Measurements from ENCODE around the gene MT1HL1.

Gene MT1HL1

DNA sequence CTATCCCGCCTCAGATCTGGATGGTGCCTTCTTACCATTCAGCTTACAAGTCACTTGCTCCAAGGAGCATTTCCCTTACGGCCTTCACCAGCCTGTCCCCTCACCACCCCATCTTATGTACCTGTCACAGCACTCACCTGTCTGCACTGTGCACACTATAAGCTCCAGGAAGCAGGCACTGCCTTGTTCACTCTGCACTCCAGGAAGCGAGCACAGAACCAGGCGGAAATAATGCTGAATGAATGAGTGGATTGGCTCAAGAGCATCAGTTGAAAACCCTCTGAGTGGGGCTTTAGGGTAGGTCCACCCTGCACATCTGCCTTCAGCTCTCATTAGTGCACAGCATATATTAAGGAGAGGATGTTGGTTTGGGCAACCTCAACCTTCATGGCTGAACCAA lies 28.8 kb upstream of the MT1HL1 start:
- TF ChIP-seq GATA2 (IDR thresholded peaks at IDR 0.05; ENCODE audit: low read depth, low read length) (no peak), GATA3 (IDR thresholded peaks at IDR 0.05; ENCODE audit: low read depth, low read length) (no peak)

DNA sequence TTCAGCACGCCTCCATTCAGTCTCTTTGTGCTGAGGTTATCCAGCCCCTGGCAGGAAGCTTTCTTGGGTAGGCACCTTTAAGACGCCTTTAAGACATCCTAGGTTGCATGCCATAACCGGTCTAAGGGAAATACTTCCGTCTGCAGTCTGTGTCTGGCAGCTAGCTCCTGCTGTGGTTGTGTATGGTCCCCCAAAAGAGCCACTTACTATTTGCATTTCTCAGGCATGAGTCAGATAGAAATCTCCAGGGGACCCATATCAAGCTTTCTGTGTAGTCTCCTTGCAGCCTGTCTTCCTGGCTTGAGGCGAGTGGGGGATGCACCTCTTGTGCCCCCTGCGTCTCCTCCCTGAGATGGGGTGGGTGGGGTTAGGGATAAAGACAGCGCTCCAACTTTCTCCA lies 27.8 kb upstream of the MT1HL1 start:
- TF ChIP-seq GATA2 (IDR thresholded peaks at IDR 0.05; ENCODE audit: low read depth, low read length) (no peak), GATA3 (IDR thresholded peaks at IDR 0.05; ENCODE audit: low read depth, low read length) (no peak)

DNA sequence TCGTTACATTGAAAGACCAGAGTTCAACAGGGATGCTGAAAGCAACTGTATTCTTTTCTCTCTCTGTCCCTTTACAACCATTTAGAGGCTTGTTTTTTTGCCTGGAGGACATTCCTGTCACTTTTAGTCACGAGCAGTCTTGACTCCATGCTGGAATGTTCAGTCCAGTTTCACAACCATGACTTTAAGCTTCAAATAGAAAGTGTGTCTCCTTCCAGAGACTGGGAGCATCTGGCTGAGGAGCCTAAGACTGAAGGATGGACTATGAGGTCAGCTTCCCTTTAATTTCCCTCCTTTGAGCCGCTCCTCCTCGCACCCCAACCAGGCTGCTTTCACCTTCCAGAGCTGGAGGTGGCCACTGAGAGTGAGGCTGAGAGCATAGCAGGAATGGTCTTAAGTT lies 27.2 kb upstream of the MT1HL1 start:
- no peak for TF ChIP-seq GATA2 (IDR thresholded peaks at IDR 0.05; ENCODE audit: low read depth, low read length)
- no peak for TF ChIP-seq GATA3 (IDR thresholded peaks at IDR 0.05; ENCODE audit: low read depth, low read length)

DNA sequence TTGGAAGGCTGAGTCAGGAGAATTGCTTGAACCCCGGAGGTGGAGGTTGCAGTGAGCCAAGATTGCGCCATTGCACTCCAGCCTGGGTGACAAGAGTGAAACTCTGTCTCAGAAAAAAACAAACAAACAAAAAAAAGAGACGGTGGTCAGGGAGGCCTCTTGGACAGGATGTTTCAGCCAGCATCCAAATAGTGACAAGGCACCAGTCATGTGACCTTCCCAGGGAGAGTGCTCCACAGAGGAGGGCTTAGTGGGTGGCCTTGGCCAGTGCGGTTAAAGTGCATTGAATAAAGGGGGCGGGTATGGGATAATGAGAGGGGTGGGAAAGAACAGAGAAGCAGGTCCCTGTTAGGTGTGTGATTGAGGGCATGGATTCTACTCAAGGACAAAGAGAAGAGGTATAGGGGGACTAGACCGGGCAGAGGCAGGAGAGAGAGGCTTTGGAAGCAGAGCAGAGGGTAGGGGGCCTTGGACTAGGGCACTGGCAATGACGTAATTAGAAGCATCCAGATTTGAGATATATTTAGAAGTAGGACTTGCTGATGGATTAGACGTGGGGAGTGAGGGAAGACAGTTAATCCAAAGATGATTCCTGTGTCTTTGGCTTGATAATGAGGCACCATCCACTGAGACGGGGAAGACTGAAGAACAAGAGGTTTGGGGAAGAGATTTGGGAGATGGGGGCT lies 25.8 kb upstream of the MT1HL1 start:
- TF ChIP-seq GATA3 (IDR thresholded peaks at IDR 0.05; ENCODE audit: low read depth, low read length): no peak
- no peak for TF ChIP-seq GATA2 (IDR thresholded peaks at IDR 0.05; ENCODE audit: low read depth, low read length)

DNA sequence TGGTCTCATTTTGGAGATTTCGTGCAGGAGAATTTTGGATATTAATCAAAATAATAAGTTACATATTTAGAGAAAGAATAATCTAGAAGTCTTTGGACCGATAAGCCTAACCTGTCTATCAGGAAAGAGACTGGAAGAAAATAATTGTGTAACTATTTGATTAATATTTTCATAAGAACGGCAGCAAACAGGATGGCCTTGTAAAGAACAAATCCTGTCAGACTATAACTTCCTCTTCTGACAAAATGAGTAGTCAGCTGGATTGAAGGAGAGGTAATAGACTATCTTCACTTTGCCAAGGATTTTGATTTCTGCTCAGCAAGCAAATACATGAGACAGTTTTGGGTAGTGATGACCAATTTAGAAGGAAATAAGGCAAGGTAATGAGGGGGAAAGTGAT lies 25.0 kb upstream of the MT1HL1 start:
- no peak for TF ChIP-seq GATA2 (IDR thresholded peaks at IDR 0.05; ENCODE audit: low read depth, low read length)
- TF ChIP-seq GATA3 (IDR thresholded peaks at IDR 0.05; ENCODE audit: low read depth, low read length): no peak

DNA sequence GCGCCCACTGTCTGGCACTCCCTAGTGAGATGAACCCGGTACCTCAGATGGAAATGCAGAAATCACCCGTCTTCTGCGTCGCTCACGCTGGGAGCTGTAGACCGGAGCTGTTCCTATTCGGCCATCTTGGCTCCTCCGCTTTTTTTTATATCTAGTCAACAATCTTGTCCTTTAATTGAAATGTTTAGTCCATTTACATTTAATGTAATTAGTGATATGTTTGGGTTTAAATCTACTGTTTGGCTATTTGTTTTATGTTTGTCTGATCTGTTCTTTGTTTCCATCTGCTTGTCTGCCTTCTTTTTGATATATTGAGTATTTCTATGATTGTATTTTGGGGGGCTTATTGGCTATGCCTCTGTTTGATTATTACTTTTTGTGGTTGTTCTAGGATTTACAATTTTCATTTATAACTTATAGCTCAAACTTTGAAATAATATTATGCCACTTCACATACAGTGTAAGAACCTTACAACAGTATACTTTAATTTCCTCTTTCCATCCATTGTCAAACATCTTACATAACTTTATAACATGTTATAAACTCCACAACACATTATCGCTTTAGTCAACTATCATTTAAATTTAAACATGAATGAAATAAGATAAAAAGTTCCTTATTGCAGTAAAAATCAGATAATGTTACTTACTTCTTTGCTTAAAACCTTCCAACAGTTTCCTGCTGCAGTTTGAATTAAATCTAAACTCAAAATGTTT lies 21.3 kb upstream of the MT1HL1 start:
- no peak for TF ChIP-seq GATA2 (IDR thresholded peaks at IDR 0.05; ENCODE audit: low read depth, low read length)
- no peak for TF ChIP-seq GATA3 (IDR thresholded peaks at IDR 0.05; ENCODE audit: low read depth, low read length)

DNA sequence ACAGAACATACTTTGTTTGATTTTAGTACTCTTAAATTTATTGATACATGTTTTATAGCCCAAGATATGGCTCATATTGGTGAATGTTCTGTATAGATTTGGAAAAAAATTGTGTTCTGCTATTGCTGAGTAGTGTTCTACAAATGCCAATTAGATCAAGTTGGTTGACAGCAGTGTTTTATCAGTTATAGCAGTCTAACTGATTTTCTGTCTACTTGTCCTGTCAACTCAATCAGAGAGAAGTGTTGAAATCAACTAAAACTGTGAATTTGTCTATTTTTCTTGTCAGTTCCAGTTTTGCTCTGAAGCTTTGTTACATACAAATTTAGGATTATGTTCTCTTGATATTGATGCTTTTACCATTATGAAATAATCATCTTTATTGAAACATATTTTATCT lies 14.7 kb upstream of the MT1HL1 start:
- TF ChIP-seq GATA3 (IDR thresholded peaks at IDR 0.05; ENCODE audit: low read depth, low read length): no peak
- no peak for TF ChIP-seq GATA2 (IDR thresholded peaks at IDR 0.05; ENCODE audit: low read depth, low read length)

DNA sequence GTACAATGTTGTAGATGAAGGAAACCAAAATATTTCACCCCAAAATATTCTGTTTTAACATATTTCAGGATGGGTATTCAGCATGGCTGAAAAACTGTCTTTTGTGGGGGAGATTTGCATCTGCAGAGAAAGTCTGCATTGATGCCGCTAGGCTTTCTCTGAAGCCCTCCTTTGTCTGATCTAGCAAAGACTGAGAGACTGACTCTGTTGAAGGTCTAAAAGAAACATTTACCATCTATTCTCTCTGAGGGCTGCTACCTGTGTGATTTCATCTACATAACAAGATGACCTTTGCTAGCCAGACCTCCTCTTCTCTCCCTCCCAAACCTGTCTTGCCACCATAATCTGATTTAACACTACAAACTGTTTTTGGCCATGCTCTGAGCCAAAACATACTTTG lies 12.4 kb upstream of the MT1HL1 start:
- no peak for TF ChIP-seq GATA2 (IDR thresholded peaks at IDR 0.05; ENCODE audit: low read depth, low read length)
- no peak for TF ChIP-seq GATA3 (IDR thresholded peaks at IDR 0.05; ENCODE audit: low read depth, low read length)

DNA sequence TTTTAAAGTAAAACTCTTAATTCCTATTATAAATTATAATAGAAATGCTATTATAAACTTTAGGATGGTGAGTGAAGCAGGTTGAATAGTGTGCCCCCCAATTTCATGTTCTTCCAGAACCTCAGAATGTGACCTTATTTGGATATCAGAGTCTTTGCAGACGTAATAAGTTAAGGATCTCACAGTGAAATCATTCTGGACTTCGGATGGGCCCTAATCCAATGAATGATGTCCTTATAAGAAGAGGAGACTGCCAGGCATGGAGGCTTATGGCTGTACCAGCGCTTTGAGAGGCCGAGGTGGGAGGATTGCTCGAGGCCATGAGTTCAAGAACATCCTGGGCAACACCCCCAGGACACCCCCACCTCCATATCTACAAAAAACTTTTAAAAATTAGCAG lies 9.4 kb upstream of the MT1HL1 start:
- TF ChIP-seq GATA3 (IDR thresholded peaks at IDR 0.05; ENCODE audit: low read depth, low read length) (no peak), GATA2 (IDR thresholded peaks at IDR 0.05; ENCODE audit: low read depth, low read length) (no peak)

DNA sequence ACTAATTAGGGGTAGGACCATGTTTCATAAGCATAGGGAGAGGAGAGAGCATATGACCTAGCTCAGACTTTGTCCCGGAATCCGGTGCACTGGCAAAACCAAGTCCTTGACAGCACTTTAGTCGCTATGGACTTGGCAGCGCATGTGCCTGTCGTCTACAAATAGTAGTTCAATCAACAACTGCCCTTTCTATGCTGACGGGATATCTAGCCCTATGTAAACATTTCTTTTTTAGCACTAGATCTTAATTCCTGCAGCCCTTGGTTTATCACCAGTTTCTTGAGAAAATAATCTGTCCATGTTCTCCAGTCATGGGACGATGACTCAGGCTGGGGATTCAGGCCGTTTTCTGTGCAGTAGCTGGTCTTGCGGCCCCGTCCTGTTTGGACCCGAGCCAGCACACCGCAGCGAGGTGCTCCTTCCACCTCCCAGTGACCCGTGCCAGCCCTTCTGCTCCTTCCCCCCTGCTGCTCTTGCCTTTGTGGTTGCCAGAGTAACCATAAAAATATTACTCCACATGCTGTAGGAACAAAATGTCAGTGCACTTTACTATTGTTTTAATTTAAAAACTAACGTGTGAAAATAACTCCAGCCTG lies 8.6 kb upstream of the MT1HL1 start:
- no peak for TF ChIP-seq GATA3 (IDR thresholded peaks at IDR 0.05; ENCODE audit: low read depth, low read length)
- no peak for TF ChIP-seq GATA2 (IDR thresholded peaks at IDR 0.05; ENCODE audit: low read depth, low read length)

DNA sequence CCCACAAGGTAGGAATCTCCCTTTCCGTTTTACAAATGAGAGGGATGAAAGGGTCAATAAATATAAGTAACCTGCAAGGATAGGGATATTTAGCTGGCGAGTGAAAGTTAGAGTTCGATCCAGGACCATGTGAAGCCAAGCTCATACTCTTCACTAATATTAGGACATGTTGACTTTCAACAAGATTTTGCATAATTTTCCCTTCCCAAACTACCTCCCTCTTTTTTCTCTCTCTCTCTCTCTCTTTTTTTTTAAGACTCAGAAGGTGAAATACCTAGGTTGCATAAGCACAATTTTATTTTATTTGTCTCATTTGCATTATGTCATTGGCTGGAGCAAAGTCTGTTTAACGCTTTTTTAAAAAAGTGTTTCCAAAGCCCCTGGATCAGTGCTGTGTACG lies 8.1 kb upstream of the MT1HL1 start:
- TF ChIP-seq GATA2 (IDR thresholded peaks at IDR 0.05; ENCODE audit: low read depth, low read length): no peak
- TF ChIP-seq GATA3 (IDR thresholded peaks at IDR 0.05; ENCODE audit: low read depth, low read length): no peak

DNA sequence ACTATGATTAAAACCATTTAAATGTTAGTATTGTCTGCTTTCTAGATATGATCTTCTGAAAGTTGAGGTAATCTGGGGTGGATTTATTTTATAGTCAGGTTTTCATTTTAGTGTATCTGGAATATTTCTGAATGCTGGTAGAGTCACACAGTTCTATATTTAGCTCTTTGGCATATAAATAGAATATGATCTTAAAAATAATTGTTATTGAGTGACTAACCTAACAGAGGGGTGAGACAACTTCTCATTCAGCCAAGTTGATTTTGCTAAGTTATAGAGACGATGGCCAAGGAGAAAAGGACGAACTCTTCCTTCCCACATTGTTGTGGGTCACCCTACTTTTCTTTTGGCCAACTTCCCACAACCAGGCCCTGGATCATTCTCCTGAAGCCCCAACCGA lies 7.2 kb upstream of the MT1HL1 start:
- TF ChIP-seq GATA3 (IDR thresholded peaks at IDR 0.05; ENCODE audit: low read depth, low read length) (no peak), GATA2 (IDR thresholded peaks at IDR 0.05; ENCODE audit: low read depth, low read length) (no peak)

DNA sequence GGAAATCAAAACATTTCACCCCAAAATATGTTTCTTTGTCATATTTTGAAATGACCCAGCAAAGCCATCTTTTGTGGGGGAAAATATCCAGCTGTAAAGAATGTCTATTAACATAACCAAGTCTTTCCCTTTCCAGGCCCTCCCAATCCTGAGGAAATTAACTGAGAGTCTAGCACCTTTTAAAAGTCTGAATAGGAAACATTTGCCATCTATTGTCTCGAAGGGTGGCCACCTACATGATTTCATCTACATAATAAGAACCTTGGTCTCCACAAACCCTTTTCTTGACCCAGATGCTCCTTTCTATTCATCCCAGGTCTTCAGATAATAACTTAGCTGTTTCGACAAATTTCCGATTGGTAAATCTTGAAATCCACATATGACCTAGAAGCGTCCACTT lies 5.4 kb upstream of the MT1HL1 start:
- no peak for TF ChIP-seq GATA3 (IDR thresholded peaks at IDR 0.05; ENCODE audit: low read depth, low read length)
- TF ChIP-seq GATA2 (IDR thresholded peaks at IDR 0.05; ENCODE audit: low read depth, low read length): no peak

DNA sequence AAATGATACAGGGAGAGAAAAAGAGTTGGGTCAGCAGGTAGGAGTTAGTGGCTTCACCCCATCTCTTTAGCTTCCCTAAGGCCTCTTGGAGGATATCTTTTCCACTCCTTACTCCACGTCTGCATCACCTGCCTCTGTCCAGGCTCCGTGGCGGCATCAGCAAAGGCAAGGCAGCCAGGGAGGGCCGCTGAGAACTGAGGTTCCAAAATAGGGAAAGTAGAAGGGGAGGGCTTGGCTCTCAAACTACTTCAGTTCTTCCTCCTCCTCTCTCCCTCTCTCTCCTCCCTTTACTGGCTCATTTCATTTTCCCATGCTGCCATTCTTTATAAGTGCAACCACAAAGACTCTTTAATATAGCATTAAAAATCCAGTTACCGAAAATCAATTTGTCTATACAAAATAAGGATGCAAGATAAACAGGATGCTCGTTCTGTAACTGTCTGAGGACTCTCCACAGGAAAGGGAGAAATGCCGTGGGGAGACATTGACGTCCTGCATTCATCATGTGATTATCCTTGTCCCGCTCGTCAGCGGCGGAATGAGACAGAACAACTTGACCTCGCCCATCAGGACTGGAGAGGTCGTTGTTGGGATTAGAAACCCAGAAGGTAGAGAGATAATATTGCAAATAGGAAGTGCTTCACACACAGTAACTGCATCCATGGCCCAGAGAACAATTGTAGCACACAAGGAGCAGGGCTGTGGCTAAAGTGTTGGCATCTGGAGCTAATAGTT lies 3.1 kb upstream of the MT1HL1 start:
- TF ChIP-seq GATA2 (IDR thresholded peaks at IDR 0.05; ENCODE audit: low read depth, low read length) (no peak), GATA3 (IDR thresholded peaks at IDR 0.05; ENCODE audit: low read depth, low read length) (no peak)

All from SH-SY5Y (cell line).